Neural cell (in vitro differentiated cells): ENCODE measurements around the gene NHLRC4. TPM values are rescaled to one million over a fixed set of nuclear protein-coding genes. Genes with fewer than 3 reads are reported as not detected.

ENCODE experiments used
- H2AFZ ChIP-seq: fragments of 200-600, 300-800 bp; sonication (generic), shearing (Covaris generic); 2 replicates; pipeline ENCODE4 v1.6.0; 2014; ENCODE audit warnings: low read depth, mild to moderate bottlenecking, antibody characterized with exemption, low read length, moderate library complexity
- H3F3A ChIP-seq: fragments of 200-600 bp; shearing (Covaris generic); 2 replicates; pipeline ENCODE4 v1.6.1; 2016; ENCODE audit warnings: mild to moderate bottlenecking, moderate library complexity, mixed read lengths, antibody characterized with exemption, low read length; ENCODE audit not compliant: insufficient read depth, poor library complexity, severe bottlenecking
- H3K27ac ChIP-seq: fragments of 200-600, 300-800 bp; sonication (generic), shearing (Covaris generic); 2 replicates; pipeline ENCODE4 v1.5.1; 2014; ENCODE audit warnings: mild to moderate bottlenecking, low read length, moderate library complexity
- H3K27me3 ChIP-seq: fragments of 300-800, 200-600 bp; sonication (generic), shearing (Covaris generic); 2 replicates; pipeline ENCODE4 v1.6.0; 2014; ENCODE audit warnings: mild to moderate bottlenecking, low read depth, low read length, moderate library complexity; ENCODE audit not compliant: insufficient read depth
- H3K36me3 ChIP-seq: fragments of 300-800, 200-600 bp; sonication (generic), shearing (Covaris generic); 2 replicates; pipeline ENCODE4 v1.5.1; 2014; ENCODE audit warnings: mild to moderate bottlenecking, antibody characterized with exemption, low read length, moderate library complexity; ENCODE audit not compliant: insufficient read depth
- H3K4me2 ChIP-seq: fragments of 300-800, 200-600 bp; sonication (generic), shearing (Covaris generic); 2 replicates; pipeline ENCODE4 v1.6.0; 2014; ENCODE audit warnings: mild to moderate bottlenecking, low read length
- H3K4me3 ChIP-seq: fragments of 300-800, 200-600 bp; sonication (generic), shearing (Covaris generic); 2 replicates; pipeline ENCODE4 v1.5.1; 2014; ENCODE audit warnings: mild to moderate bottlenecking, low read length, moderate library complexity
- H3K79me2 ChIP-seq: fragments of 200-600 bp; shearing (Covaris generic); replicated peaks from 2 replicates; pipeline ENCODE4 v1.6.0; 2014; ENCODE audit warnings: mild to moderate bottlenecking, low read length, moderate library complexity; ENCODE audit not compliant: insufficient read depth
- H3K9ac ChIP-seq: fragments of 300-800, 200-600 bp; sonication (generic), shearing (Covaris generic); 2 replicates; pipeline ENCODE4 v1.6.1; 2016; ENCODE audit warnings: mild to moderate bottlenecking, low read length, mixed read lengths
- H3K9me2 ChIP-seq: fragments of 200-600 bp; shearing (Covaris generic); 2 replicates; pipeline ENCODE4 v1.6.1; 2016; ENCODE audit warnings: mild to moderate bottlenecking, low read length, mixed read lengths; ENCODE audit not compliant: insufficient read depth
- H3K9me3 ChIP-seq: fragments of 200-600, 300-800 bp; sonication (generic), shearing (Covaris generic); 2 replicates; pipeline ENCODE4 v1.6.1; 2016; ENCODE audit warnings: mild to moderate bottlenecking, mixed run types, low read length, moderate library complexity, mixed read lengths
- H4K20me1 ChIP-seq: fragments of 200-600 bp; shearing (Covaris generic); 2 replicates; pipeline ENCODE4 v1.6.1; 2016; ENCODE audit warnings: mild to moderate bottlenecking, mixed run types; ENCODE audit not compliant: insufficient read depth
- CTCF ChIP-seq: fragments of 450-650 bp; IDR thresholded peaks from 2 replicates; pipeline ENCODE4 v1.5.1; 2014; ENCODE audit warnings: antibody characterized with exemption, mild to moderate bottlenecking, moderate library complexity; ENCODE audit not compliant: poor library complexity, severe bottlenecking
- EP300 ChIP-seq: fragments of 450-650 bp; conservative IDR thresholded peaks from 2 replicates; pipeline ENCODE4 v1.6.1; 2014; ENCODE audit warnings: antibody characterized with exemption, mild to moderate bottlenecking, moderate library complexity; ENCODE audit not compliant: poor library complexity, severe bottlenecking
- EZH2 ChIP-seq: fragments of 200-600, 300-800 bp; shearing (Covaris generic), sonication (generic); IDR thresholded peaks from 2 replicates; pipeline ENCODE4 v1.6.1; 2014; ENCODE audit warnings: antibody characterized with exemption, low read length, borderline replicate concordance, mild to moderate bottlenecking; ENCODE audit not compliant: insufficient read depth, poor library complexity, severe bottlenecking
- MXI1 ChIP-seq: fragments of 450-650 bp; conservative IDR thresholded peaks from 2 replicates; pipeline ENCODE4 v1.6.1; 2014; ENCODE audit warnings: antibody characterized with exemption, mild to moderate bottlenecking; ENCODE audit not compliant: poor library complexity, severe bottlenecking
- POLR2AphosphoS5 ChIP-seq: IDR thresholded peaks from 2 replicates; pipeline ENCODE4 v1.6.1; 2012
- RAD21 ChIP-seq: fragments of 450-650 bp; conservative IDR thresholded peaks from 2 replicates; pipeline ENCODE4 v1.6.1; 2014; ENCODE audit warnings: antibody characterized with exemption, mild to moderate bottlenecking, moderate library complexity
- REST ChIP-seq: IDR thresholded peaks from 2 replicates; pipeline ENCODE4 v1.6.1; 2012; ENCODE audit warnings: borderline replicate concordance
- SMC3 ChIP-seq: fragments of 450-650 bp; conservative IDR thresholded peaks from 2 replicates; pipeline ENCODE4 v1.6.1; 2014; ENCODE audit warnings: antibody characterized with exemption, mild to moderate bottlenecking, moderate library complexity; ENCODE audit not compliant: poor library complexity
- TAF1 ChIP-seq: IDR thresholded peaks from 2 replicates; pipeline ENCODE4 v1.6.1; 2012; ENCODE audit warnings: low read depth
- polyA plus RNA-seq: library from polyadenylated mRNA; depleted of rRNA; stranded (reverse); fragments of >200 nt; gene quantifications from 2 replicates; pipeline ENCODE4 v1.2.3, GENCODE V29; 2014

NHLRC4 gene
- polyA plus RNA-seq, 1 donor from 2014 or later = not detected

- Histone ChIP-seq H3K79me2 (peaks cover 29% of the 10 kb centered on the region), H3F3A (no peaks in the 10 kb centered on the region), H3K9ac (no peak overlapping the region), H3K4me3 (no peak overlapping the region), H3K27me3 (no peaks in the 10 kb centered on the region), H4K20me1 (peaks cover 4% of the 10 kb centered on the region), H3K36me3 (no peaks in the 10 kb centered on the region), H2AFZ (no peak overlapping the region), H3K9me3 (no peaks in the 10 kb centered on the region), H3K4me2 (no peak overlapping the region), H3K27ac (no peak overlapping the region), H3K9me2 (no peaks in the 10 kb centered on the region)
- TF ChIP-seq TAF1 (no peak), CTCF (no peak), POLR2AphosphoS5 (no peak), EP300 (no peak), MXI1 (no peak), REST (no peak), RAD21 (no peak), SMC3 (no peak), EZH2 (no peak)
Observed at GRCh38 chr16:592518-593306, 25.9 kb downstream of the NHLRC4 start.

GRCh38 chr16:593406-593805 lies 26.6 kb downstream of the NHLRC4 start:
- no peaks in the 10 kb centered on the region for H3K27me3 ChIP-seq
- no peak overlapping the region for H3K4me3 ChIP-seq
- no peaks in the 10 kb centered on the region for H3K9me3 ChIP-seq
- H3K9ac ChIP-seq = no peak overlapping the region
- no peak overlapping the region for H2AFZ ChIP-seq
- H4K20me1 ChIP-seq = peaks cover 4% of the 10 kb centered on the region
- no peaks in the 10 kb centered on the region for H3K36me3 ChIP-seq
- H3K4me2 ChIP-seq = no peak overlapping the region
- H3K79me2 ChIP-seq = peaks cover 29% of the 10 kb centered on the region
- TF ChIP-seq SMC3 = no peak
- no peak for TF ChIP-seq CTCF
- TF ChIP-seq MXI1 = no peak
- TF ChIP-seq REST = no peak
- TF ChIP-seq RAD21 = no peak
- TF ChIP-seq EZH2 = no peak
- TF ChIP-seq EP300 = no peak
- TF ChIP-seq POLR2AphosphoS5 = no peak
- no peak for TF ChIP-seq TAF1
- H3K9me2 ChIP-seq = no peaks in the 10 kb centered on the region
- no peak overlapping the region for H3K27ac ChIP-seq
- H3F3A ChIP-seq = no peaks in the 10 kb centered on the region
